Peyer's patch (tissue), 4 donors: ENCODE results near the gene MPV17.
"Not testable (repeated sequence)": the region's sequence is repeated elsewhere in the genome, so short reads cannot be mapped to it uniquely, and the experiment has no call there.

Experiments used
- CTCF ChIP-seq, 6 experiments: fragments of 450-650 bp in 4 of 6; fragments of 200-600 bp in 2 of 6; sonication (generic) in 1 of 6; IDR thresholded peaks; one replicate each; pipeline ENCODE4 v1.5.1; 2017 to 2019; ENCODE audit warnings: antibody characterized with exemption in 6 of 6, mild to moderate bottlenecking in 3 of 6, moderate library complexity in 1 of 6
- POLR2A ChIP-seq, 2 donors: fragments of 450-650 bp; IDR thresholded peaks; one replicate each; pipeline ENCODE4 v1.5.1; 2017; ENCODE audit warnings: antibody characterized with exemption in 2 of 2, mild to moderate bottlenecking in 2 of 2, moderate library complexity in 2 of 2

- not testable (repeated sequence) for TF ChIP-seq CTCF, POLR2A (IDR thresholded peaks at IDR 0.05)
Measured at GRCh38 chr2:27300606-27301005, 22.3 kb downstream of the MPV17 start.
